GM10266 (cell line): ENCODE measurements around the gene KCNMB2.
A peak's percentile ranks its signal among the peaks of the same experiment; 100 is the strongest.
"Not testable (repeated sequence)": the region's sequence is repeated elsewhere in the genome, so short reads cannot be mapped to it uniquely, and the experiment has no call there.

Experiments
- DNase-seq: peaks from one replicate; pipeline ENCODE4 v3.0.0; 2012; ENCODE audit errors: extremely low spot score
- CTCF ChIP-seq: IDR thresholded peaks from 2 replicates; pipeline ENCODE4 v1.5.1; 2012; ENCODE audit warnings: mild to moderate bottlenecking, low read depth; ENCODE audit not compliant: control insufficient read depth, insufficient read depth; ENCODE audit errors: missing control alignments

The KCNMB2 gene

GRCh38 chr3:178512647-178513046, 23.6 kb upstream of the KCNMB2 start:
- DNase-seq = no peak
- TF ChIP-seq CTCF = no peak

GRCh38 chr3:178513546-178514380, 22.5 kb upstream of the KCNMB2 start:
- DNase-seq = peak; percentile 45
- no peak for TF ChIP-seq CTCF

GRCh38 chr3:178514401-178514800, 21.8 kb upstream of the KCNMB2 start:
- no peak for TF ChIP-seq CTCF
- no peak for DNase-seq

- DNase-seq = not testable (repeated sequence)
Observed at GRCh38 chr3:178515076-178515744, 21.0 kb upstream of the KCNMB2 start.

GRCh38 chr3:178517665-178518334, 18.4 kb upstream of the KCNMB2 start:
- no peak for TF ChIP-seq CTCF
- no peak for DNase-seq

GRCh38 chr3:178518660-178519396, 17.4 kb upstream of the KCNMB2 start:
- no peak for TF ChIP-seq CTCF
- peak; percentile 71 for DNase-seq

- DNase-seq = no peak
- no peak for TF ChIP-seq CTCF
Observed at GRCh38 chr3:178519701-178520100, 16.5 kb upstream of the KCNMB2 start.
